ENCODE data around the gene NR5A1.
A peak's percentile ranks its signal among the peaks of the same experiment; 100 is the strongest.

Gene NR5A1

DNA sequence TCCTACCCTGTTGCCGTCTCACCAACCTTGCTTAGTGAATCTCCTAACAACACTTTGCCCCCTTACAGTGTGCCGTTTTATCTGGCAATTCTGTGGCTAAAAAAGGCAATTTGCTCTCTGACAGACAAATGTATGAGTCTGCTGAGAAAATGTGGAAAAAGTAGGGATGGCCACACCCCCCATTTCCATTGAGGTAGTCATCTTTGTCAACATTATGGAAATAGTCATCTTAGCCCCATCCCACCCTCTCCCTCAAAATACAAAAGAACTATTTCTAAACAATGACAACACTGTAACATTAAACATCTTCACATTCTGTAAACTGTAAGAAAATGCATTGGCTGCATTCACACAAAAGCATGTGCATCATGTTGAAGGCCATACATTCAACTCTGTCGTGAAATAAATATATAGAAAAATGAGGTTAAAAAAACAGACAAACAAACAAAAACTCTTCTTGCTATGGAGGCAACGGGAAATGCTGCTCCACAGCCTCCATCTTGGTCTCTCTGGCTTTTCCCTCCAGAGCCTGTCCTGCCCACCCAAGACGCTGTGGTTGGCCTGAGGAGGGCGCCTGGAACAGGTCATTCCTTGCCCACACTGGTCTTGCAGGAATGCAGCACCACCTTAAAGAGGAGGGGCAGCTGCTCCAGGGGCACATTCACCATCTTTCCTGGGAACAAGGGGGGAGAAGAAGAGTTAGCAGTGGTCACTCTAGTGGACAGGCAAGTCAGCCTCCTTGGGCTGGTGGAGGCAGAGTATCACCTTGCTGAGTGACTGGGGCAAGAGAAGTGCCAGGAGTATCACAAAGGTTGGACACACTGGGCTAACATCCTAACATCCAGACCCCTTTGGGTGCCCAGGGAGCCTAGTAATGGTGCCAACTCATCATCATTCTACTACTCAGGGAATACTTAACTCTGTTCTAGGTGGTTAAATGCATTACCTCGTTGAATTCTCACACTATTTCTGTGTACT lies 15.2 kb upstream of the NR5A1 start:
- no peaks in the 10 kb centered on the region for H3K79me1 ChIP-seq (ENCODE audit: low read length)
- H2AK5ac ChIP-seq (ENCODE audit: low read length): no peak overlapping the region
- no peak overlapping the region for H2BK120ac ChIP-seq (ENCODE audit: low read depth, low read length)
- peak; percentile 83 for DNase-seq
- H3K18ac ChIP-seq (ENCODE audit: low read length): no peak overlapping the region
- H3K27ac ChIP-seq (ENCODE audit: low read depth, low read length): no peak overlapping the region
- H3K9ac ChIP-seq (ENCODE audit: low read length): no peak overlapping the region
- H3K36me3 ChIP-seq (ENCODE audit: control insufficient read depth, insufficient read depth, low read length): peaks cover 8% of the 10 kb centered on the region
- H3K4ac ChIP-seq (ENCODE audit: low read depth, low read length): no peak overlapping the region
- no peak overlapping the region for H2BK5ac ChIP-seq (ENCODE audit: low read length)
- H3K4me1 ChIP-seq (ENCODE audit: control insufficient read depth, low read depth, low read length): no peaks in the 10 kb centered on the region
- no peak overlapping the region for H4K5ac ChIP-seq (ENCODE audit: low read length)
- H3K56ac ChIP-seq (ENCODE audit: low read length): no peak overlapping the region
- no CpG with 5 or more reads among the region's 7 CpGs for WGBS (ENCODE audit: extremely low coverage, insufficient coverage, low lambda C conversion rate)
- no peak overlapping the region for H3K23ac ChIP-seq (ENCODE audit: low read length)
- no peak overlapping the region for H4K8ac ChIP-seq (ENCODE audit: low read depth, low read length)
- no peak overlapping the region for H3K4me2 ChIP-seq (ENCODE audit: low read length)
- H2BK15ac ChIP-seq (replicated peaks; ENCODE audit: low read depth): no peak overlapping the region
- H3K79me2 ChIP-seq (ENCODE audit: control insufficient read depth, insufficient read depth, low read length): no peaks in the 10 kb centered on the region
- no peak overlapping the region for H3K4me3 ChIP-seq (ENCODE audit: low read length)
- H3K27me3 ChIP-seq (ENCODE audit: insufficient read depth, low read length, poor library complexity): no peaks in the 10 kb centered on the region

DNA sequence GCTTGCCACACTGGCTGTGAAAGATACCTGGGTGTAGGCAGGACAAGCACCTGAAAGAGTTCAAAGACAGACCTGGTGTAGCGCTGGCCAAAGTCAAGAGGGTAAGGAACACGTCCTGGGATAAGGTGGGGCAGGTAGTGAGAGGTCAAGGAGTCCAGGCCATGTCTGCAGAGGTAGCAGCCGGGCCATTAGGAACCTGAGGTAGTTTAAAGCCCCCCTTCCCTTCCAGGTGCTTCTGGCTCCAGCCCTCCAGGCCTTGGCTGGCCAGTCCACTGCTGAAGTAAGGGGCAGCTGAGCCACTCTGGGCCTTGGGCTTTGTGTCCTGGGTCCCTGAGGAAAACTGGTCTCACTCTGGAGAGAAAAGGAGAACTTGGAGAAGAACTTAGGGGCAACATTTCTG lies 13.9 kb upstream of the NR5A1 start:
- H3K4me2 ChIP-seq (ENCODE audit: low read length): no peak overlapping the region
- H3K4me3 ChIP-seq (ENCODE audit: low read length): no peak overlapping the region
- no peak overlapping the region for H2BK120ac ChIP-seq (ENCODE audit: low read depth, low read length)
- WGBS (ENCODE audit: extremely low coverage, insufficient coverage, low lambda C conversion rate): no CpG with 5 or more reads among the region's 3 CpGs
- H2BK15ac ChIP-seq (replicated peaks; ENCODE audit: low read depth): no peak overlapping the region
- no peak overlapping the region for H4K5ac ChIP-seq (ENCODE audit: low read length)
- no peak overlapping the region for H2BK5ac ChIP-seq (ENCODE audit: low read length)
- H3K79me1 ChIP-seq (ENCODE audit: low read length): no peaks in the 10 kb centered on the region
- peaks cover 4% of the 10 kb centered on the region for H3K36me3 ChIP-seq (ENCODE audit: control insufficient read depth, insufficient read depth, low read length)
- no peak overlapping the region for H3K9ac ChIP-seq (ENCODE audit: low read length)
- H3K4me1 ChIP-seq (ENCODE audit: control insufficient read depth, low read depth, low read length): no peaks in the 10 kb centered on the region
- no peak overlapping the region for H3K18ac ChIP-seq (ENCODE audit: low read length)
- H3K4ac ChIP-seq (ENCODE audit: low read depth, low read length): no peak overlapping the region
- H3K56ac ChIP-seq (ENCODE audit: low read length): no peak overlapping the region
- H2AK5ac ChIP-seq (ENCODE audit: low read length): no peak overlapping the region
- no peak overlapping the region for H3K27ac ChIP-seq (ENCODE audit: low read depth, low read length)
- H3K79me2 ChIP-seq (ENCODE audit: control insufficient read depth, insufficient read depth, low read length): no peaks in the 10 kb centered on the region
- H4K8ac ChIP-seq (ENCODE audit: low read depth, low read length): no peak overlapping the region
- H3K27me3 ChIP-seq (ENCODE audit: insufficient read depth, low read length, poor library complexity): no peaks in the 10 kb centered on the region
- no peak for DNase-seq
- no peak overlapping the region for H3K23ac ChIP-seq (ENCODE audit: low read length)

DNA sequence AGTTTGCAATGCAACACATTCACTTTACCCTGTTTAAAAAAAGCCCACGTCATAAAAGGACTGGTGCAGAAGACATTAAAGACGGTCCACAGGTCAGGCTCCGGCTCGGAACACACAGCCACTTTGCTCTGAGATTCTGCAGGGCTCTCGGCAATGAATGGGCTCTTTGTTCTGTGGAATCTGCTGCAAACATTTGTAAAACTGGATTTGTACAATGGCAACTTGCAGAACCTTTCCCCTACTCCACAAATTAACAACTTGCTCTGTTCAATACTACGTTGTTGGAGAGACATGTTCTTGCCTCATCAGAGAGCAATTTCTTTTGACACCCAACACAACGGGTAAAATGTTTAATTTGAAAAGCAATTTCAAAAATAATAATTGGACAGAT lies 13.0 kb upstream of the NR5A1 start:
- H2AK5ac ChIP-seq (ENCODE audit: low read length): no peak overlapping the region
- no peak overlapping the region for H4K8ac ChIP-seq (ENCODE audit: low read depth, low read length)
- H3K79me2 ChIP-seq (ENCODE audit: control insufficient read depth, insufficient read depth, low read length): no peaks in the 10 kb centered on the region
- no peak overlapping the region for H4K5ac ChIP-seq (ENCODE audit: low read length)
- H3K4me2 ChIP-seq (ENCODE audit: low read length): no peak overlapping the region
- no CpG with 5 or more reads among the region's 7 CpGs for WGBS (ENCODE audit: extremely low coverage, insufficient coverage, low lambda C conversion rate)
- no peak overlapping the region for H3K4me3 ChIP-seq (ENCODE audit: low read length)
- no peaks in the 10 kb centered on the region for H3K27me3 ChIP-seq (ENCODE audit: insufficient read depth, low read length, poor library complexity)
- peaks cover 4% of the 10 kb centered on the region for H3K36me3 ChIP-seq (ENCODE audit: control insufficient read depth, insufficient read depth, low read length)
- no peak overlapping the region for H3K56ac ChIP-seq (ENCODE audit: low read length)
- no peak overlapping the region for H2BK5ac ChIP-seq (ENCODE audit: low read length)
- H3K4ac ChIP-seq (ENCODE audit: low read depth, low read length): no peak overlapping the region
- no peak overlapping the region for H2BK120ac ChIP-seq (ENCODE audit: low read depth, low read length)
- no peaks in the 10 kb centered on the region for H3K79me1 ChIP-seq (ENCODE audit: low read length)
- H2BK15ac ChIP-seq (replicated peaks; ENCODE audit: low read depth): no peak overlapping the region
- H3K23ac ChIP-seq (ENCODE audit: low read length): no peak overlapping the region
- no peak overlapping the region for H3K27ac ChIP-seq (ENCODE audit: low read depth, low read length)
- DNase-seq: no peak
- no peak overlapping the region for H3K9ac ChIP-seq (ENCODE audit: low read length)
- no peaks in the 10 kb centered on the region for H3K4me1 ChIP-seq (ENCODE audit: control insufficient read depth, low read depth, low read length)
- no peak overlapping the region for H3K18ac ChIP-seq (ENCODE audit: low read length)

DNA sequence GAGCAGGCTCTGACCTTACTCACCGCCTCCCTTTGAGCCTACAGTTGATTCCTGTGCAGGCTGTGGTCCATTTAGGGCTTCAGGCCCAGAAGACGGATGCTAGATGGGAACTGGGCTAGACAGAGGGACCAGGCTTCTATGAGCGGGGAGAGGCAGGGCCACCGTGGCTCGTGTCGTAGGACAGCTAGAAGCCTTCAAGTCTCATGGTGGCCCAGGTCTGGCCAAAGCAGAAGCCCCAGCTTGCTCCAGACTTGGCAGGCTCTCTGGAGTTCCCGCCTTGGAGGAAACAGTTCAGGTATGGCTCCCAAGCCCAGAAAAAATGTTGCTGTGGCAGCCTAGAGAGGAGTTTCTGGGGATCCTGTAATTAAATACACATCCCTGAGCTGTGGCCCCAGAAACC lies 10.9 kb upstream of the NR5A1 start:
- Histone ChIP-seq H3K36me3 (ENCODE audit: control insufficient read depth, insufficient read depth, low read length) (peaks cover 4% of the 10 kb centered on the region), H2BK5ac (ENCODE audit: low read length) (no peak overlapping the region), H4K8ac (ENCODE audit: low read depth, low read length) (no peak overlapping the region), H2AK5ac (ENCODE audit: low read length) (no peak overlapping the region), H3K56ac (ENCODE audit: low read length) (no peak overlapping the region), H2BK120ac (ENCODE audit: low read depth, low read length) (no peak overlapping the region), H2BK15ac (replicated peaks; ENCODE audit: low read depth) (no peak overlapping the region), H3K4me2 (ENCODE audit: low read length) (no peak overlapping the region), H3K27me3 (ENCODE audit: insufficient read depth, low read length, poor library complexity) (no peaks in the 10 kb centered on the region), H3K9ac (ENCODE audit: low read length) (no peak overlapping the region), H3K18ac (ENCODE audit: low read length) (no peak overlapping the region), H3K79me1 (ENCODE audit: low read length) (no peaks in the 10 kb centered on the region), H3K4me3 (ENCODE audit: low read length) (no peak overlapping the region), H3K4me1 (ENCODE audit: control insufficient read depth, low read depth, low read length) (no peaks in the 10 kb centered on the region), H4K5ac (ENCODE audit: low read length) (no peak overlapping the region), H3K79me2 (ENCODE audit: control insufficient read depth, insufficient read depth, low read length) (no peaks in the 10 kb centered on the region), H3K27ac (ENCODE audit: low read depth, low read length) (no peak overlapping the region), H3K23ac (ENCODE audit: low read length) (no peak overlapping the region), H3K4ac (ENCODE audit: low read depth, low read length) (no peak overlapping the region)
- no peak for DNase-seq
- WGBS (ENCODE audit: extremely low coverage, insufficient coverage, low lambda C conversion rate): no CpG with 5 or more reads among the region's 7 CpGs

DNA sequence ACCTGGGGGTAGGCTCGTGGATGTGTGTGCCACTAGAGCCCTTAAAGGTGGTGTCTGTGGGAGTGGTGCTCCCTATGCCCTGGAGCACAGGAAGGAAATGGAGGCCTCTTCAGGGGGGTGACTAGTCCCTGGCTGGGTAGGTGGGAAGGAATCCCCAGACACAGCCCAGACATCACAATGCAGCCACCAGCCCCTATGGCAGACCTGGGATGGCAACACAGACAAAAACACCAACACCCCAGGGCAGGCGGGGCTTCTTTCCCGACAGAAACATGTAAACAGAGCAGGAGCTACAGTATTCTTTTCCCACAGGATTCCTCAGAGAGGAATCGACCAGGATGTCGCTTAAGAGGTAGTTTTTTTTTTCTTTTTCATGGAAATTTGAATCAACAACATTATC lies 10.4 kb upstream of the NR5A1 start:
- no peak overlapping the region for H2BK5ac ChIP-seq (ENCODE audit: low read length)
- H2AK5ac ChIP-seq (ENCODE audit: low read length): no peak overlapping the region
- no peak overlapping the region for H4K8ac ChIP-seq (ENCODE audit: low read depth, low read length)
- no peak overlapping the region for H3K27ac ChIP-seq (ENCODE audit: low read depth, low read length)
- no peak overlapping the region for H3K4ac ChIP-seq (ENCODE audit: low read depth, low read length)
- no peak overlapping the region for H3K56ac ChIP-seq (ENCODE audit: low read length)
- no peak overlapping the region for H3K4me2 ChIP-seq (ENCODE audit: low read length)
- H3K23ac ChIP-seq (ENCODE audit: low read length): no peak overlapping the region
- H3K36me3 ChIP-seq (ENCODE audit: control insufficient read depth, insufficient read depth, low read length): peaks cover 4% of the 10 kb centered on the region
- H4K5ac ChIP-seq (ENCODE audit: low read length): no peak overlapping the region
- H3K4me3 ChIP-seq (ENCODE audit: low read length): no peak overlapping the region
- no peak overlapping the region for H2BK120ac ChIP-seq (ENCODE audit: low read depth, low read length)
- H3K4me1 ChIP-seq (ENCODE audit: control insufficient read depth, low read depth, low read length): no peaks in the 10 kb centered on the region
- H3K79me1 ChIP-seq (ENCODE audit: low read length): no peaks in the 10 kb centered on the region
- DNase-seq: peak; percentile 42
- H3K27me3 ChIP-seq (ENCODE audit: insufficient read depth, low read length, poor library complexity): no peaks in the 10 kb centered on the region
- no peaks in the 10 kb centered on the region for H3K79me2 ChIP-seq (ENCODE audit: control insufficient read depth, insufficient read depth, low read length)
- WGBS (ENCODE audit: extremely low coverage, insufficient coverage, low lambda C conversion rate): no CpG with 5 or more reads among the region's 5 CpGs
- no peak overlapping the region for H3K18ac ChIP-seq (ENCODE audit: low read length)
- H2BK15ac ChIP-seq (replicated peaks; ENCODE audit: low read depth): no peak overlapping the region
- H3K9ac ChIP-seq (ENCODE audit: low read length): no peak overlapping the region

DNA sequence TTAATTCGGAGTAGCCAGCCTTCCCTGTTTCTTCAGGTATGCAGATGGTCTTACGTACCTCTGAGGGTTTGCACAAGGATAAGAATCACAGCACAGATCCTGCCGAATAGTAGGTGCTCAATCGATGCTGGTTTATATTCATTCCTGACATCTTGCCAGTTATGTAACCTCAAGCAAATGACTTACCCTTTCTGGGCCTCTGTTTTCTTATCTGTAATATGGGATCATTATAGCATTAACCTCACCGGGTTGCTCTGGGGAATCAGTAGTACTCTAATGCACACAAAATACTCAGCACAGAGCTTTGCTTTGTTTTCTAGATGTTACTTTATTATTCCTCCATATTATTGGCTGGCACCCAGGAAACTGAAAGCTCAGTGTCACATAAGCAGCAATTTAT lies 7.7 kb upstream of the NR5A1 start:
- Histone ChIP-seq H3K27ac (ENCODE audit: low read depth, low read length) (no peak overlapping the region), H3K4me3 (ENCODE audit: low read length) (no peak overlapping the region), H3K56ac (ENCODE audit: low read length) (no peak overlapping the region), H2BK5ac (ENCODE audit: low read length) (no peak overlapping the region), H3K4me1 (ENCODE audit: control insufficient read depth, low read depth, low read length) (no peaks in the 10 kb centered on the region), H2BK15ac (replicated peaks; ENCODE audit: low read depth) (no peak overlapping the region), H3K4ac (ENCODE audit: low read depth, low read length) (no peak overlapping the region), H3K36me3 (ENCODE audit: control insufficient read depth, insufficient read depth, low read length) (peaks cover 2% of the 10 kb centered on the region), H3K18ac (ENCODE audit: low read length) (no peak overlapping the region), H3K4me2 (ENCODE audit: low read length) (no peak overlapping the region), H4K8ac (ENCODE audit: low read depth, low read length) (no peak overlapping the region), H3K9ac (ENCODE audit: low read length) (no peak overlapping the region), H3K27me3 (ENCODE audit: insufficient read depth, low read length, poor library complexity) (no peaks in the 10 kb centered on the region), H3K79me1 (ENCODE audit: low read length) (no peaks in the 10 kb centered on the region), H2AK5ac (ENCODE audit: low read length) (no peak overlapping the region), H3K79me2 (ENCODE audit: control insufficient read depth, insufficient read depth, low read length) (no peaks in the 10 kb centered on the region), H4K5ac (ENCODE audit: low read length) (no peak overlapping the region), H2BK120ac (ENCODE audit: low read depth, low read length) (no peak overlapping the region), H3K23ac (ENCODE audit: low read length) (no peak overlapping the region)
- no CpG with 5 or more reads among the region's 5 CpGs for WGBS (ENCODE audit: extremely low coverage, insufficient coverage, low lambda C conversion rate)
- no peak for DNase-seq

All from mesendoderm (in vitro differentiated cells).